Measurements from ENCODE around the gene CD226.
"Not testable (repeated sequence)": the region's sequence is repeated elsewhere in the genome, so short reads cannot be mapped to it uniquely, and the experiment has no call there.

The CD226 gene

DNA sequence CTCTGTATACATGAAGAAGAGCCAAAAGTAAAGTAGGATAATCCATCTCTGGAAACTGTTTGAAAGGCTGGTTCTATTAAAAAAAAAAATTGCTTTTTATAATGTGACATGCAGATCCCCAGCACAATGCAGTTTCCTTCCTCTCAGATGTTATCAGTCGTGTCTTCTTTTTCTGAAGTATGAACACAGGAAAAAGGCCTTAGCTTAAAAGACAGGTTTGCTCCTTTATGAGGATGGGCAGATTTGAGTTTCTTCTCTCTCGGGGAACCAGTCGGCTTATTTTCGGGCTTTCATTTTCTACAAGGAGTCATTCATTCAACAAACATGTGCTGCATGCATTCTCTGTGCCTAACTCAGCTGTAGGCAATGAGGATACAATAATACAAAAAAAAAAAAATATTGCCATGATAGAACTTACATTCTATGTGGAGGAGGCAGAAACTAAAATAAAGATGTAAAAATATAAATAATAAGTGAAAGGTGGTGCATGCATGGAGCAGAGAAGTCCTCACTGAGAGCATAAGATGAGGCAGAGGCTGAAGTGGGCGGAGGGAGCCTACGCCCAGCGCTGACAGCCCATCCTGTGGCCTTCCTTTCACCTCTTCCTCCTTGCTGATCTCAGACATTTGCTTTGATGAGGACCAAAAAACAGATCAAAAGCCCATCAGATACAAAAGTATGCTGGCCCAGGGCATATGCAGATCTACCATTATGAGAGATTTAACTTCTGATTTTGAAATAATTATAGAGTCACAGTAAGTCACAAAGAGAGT, at the start of gene CD226:
Gene CD226, minus strand, starts transcription at position 513 of the 773 bp plus-strand sequence. Its CDS starts 467 bp downstream, at position 46.
- no peak for DNase-seq (ENCODE audit: low spot score)

DNA sequence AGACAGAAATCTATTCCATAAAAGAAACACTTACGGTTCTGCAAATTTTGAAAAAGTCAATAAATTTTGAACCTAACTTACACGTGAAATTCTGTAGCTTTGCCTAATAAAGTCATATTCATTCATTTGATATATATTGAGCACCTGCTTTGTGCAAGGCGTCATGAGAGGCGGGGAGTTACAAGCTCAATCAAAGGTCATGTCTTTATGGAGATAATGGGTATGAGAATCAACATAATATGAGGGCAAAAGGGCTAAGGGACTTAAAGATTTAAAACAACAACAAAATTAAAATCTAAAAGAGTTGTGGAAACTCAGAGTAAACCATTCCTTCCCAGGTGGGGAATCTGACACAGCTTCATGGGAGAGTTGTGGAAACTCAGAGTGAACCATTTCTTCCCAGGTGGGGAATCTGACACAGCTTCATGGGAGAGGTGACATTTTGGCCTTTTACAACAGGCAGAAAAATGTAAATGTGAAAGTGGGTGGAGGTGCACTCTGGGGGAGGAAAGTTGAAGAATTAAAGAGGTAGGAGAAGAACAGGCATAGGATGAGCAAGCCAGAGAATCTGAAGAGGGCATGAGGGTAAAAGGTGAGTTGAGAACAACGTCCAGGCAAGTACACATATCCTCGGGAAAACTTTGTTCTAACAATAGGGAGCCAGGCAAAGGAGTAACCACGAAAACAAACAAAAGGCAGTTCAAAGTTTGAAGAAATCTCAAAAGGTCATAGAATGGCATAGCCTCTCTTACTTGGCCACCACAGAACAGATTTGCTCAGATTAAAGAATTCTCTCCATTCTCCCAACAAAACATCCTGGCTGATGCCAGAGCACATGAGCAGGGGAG, 49.5 kb upstream of the CD226 start:
- DNase-seq (ENCODE audit: low spot score) = no peak

DNA sequence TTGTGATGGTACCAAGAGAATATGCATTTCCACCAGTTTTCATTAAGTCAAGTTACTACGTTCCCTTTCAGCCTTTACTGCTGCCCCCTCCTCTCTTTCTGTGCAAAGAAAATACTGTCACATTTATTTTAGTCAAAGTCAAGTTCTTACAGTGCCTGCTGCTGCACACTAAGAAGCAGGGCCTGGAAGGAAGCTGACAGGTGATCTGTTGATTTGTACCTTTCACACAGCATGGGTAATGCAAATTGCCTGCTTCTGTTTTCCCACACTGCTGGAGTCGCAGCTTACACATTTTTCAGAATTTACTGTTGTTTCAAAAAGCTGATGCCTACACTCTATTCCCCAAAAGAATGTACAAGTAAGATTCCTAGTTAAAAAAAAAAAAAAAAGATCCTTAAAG, 48.7 kb upstream of the CD226 start:
- DNase-seq (ENCODE audit: low spot score) = no peak

DNA sequence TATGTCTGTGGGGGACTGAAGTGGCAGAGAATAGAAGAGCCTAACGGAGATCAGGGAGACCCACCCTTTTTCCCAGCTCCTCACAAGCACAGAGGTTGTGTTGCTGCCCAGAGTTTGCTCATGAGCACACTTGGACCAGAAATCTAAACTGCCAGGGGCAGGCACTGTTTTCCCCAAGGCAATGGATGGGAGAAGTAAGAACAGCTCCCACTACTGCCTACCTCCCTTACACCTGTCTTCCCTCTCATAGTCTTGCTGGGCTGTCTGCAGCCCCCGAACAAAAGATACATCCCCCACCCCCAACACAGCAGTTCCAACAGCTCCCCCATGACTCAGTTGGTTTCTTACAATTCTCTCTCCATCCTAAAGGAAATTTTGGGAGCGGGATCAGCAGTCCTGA, 48.1 kb upstream of the CD226 start:
- no peak for DNase-seq (ENCODE audit: low spot score)

DNA sequence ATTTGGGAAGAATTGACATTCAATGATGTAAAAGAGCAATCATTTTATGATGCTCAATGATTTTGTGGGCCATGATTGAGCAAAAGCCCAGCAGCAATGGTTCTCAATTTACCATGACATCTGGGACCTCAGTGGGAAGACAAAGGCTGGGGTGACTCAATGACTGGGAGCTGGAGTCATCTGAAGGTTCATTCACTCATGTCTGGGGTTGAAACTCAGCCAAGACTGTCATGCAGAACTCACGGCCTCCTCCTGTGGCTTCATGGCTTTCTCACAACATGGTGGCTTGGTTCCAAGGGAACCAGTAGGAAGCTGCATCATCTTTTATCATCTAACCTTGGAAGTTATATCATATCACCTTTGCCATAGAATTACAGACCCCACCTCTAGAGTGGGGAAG, 45.1 kb upstream of the CD226 start:
- no peak for DNase-seq (ENCODE audit: low spot score)

DNA sequence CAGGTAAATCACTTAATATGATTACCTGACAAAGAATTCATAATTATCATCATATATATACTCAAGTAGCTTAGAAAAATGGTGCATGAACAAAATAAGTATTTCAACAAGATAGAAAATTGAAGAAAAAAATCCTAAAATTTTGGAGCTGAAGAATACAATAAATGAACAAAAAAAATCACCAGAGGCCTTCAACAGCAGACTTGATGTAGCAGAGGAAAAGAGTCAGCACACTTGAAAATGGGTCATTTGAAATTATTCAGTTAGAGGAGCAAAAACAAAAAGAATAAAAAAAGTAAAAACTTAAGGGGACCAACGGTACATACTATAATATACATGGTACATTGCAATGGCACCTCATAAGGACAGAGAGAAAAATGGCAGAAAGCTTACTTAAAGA, 40.2 kb upstream of the CD226 start:
- DNase-seq (ENCODE audit: low spot score) = no peak

DNA sequence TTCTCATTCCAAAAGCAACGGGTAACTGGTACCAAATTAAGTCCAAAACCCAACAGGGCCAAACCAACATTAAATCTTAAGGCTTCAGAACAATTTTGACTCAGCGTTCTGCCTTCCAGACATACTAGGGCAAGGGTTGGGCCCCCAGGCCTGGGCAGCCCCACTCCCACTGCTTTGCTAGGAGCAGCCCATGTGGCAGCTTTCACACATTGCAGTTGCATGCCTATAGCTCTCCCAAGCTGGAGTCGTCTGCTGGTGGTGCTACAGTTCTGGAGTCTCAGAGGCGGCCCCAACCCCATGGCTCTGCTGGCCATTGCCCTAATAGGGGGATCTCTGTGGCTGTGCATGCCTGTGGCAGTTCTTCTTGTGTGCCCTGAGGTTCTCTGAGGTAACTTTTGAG, 37.6 kb upstream of the CD226 start:
- DNase-seq (ENCODE audit: low spot score) = no peak

DNA sequence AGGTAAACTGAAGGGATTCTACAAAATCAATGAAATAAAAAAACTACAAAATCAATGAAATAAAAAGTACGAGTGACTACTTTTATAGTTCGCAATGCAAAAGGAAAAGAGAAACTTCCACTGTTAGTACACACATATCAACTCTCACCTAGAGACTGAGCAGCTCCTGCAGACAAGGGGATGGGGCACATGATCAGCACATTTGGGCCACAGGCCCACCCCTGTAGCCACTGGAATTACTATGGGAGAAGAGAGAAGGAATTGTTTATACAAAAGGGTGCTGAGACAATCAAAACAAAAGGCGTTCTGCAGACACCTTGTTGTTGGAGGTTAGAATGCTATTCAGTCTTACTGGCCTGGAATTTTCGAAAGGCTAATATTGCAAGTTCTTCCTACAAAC, 34.7 kb upstream of the CD226 start:
- DNase-seq (ENCODE audit: low spot score) = no peak

DNA sequence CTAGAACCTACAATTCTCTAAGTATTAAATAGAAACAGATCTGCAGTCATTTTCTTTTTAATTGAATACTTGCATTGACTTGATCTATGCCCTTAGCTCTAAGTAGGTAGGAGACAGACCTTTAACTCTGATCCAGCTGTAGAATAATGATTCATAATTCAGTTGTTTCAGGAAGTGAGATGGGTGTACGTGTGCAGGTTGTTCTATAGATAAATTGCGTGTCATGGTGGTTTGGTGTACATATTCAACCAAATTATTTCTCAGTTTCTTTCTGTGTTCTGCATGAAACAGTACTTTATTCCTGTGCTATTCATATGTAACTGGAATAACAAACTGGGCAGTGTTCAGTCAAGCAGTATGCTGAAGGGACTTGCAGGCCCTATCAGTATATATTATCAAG, 34.3 kb upstream of the CD226 start:
- DNase-seq (ENCODE audit: low spot score) = no peak

DNA sequence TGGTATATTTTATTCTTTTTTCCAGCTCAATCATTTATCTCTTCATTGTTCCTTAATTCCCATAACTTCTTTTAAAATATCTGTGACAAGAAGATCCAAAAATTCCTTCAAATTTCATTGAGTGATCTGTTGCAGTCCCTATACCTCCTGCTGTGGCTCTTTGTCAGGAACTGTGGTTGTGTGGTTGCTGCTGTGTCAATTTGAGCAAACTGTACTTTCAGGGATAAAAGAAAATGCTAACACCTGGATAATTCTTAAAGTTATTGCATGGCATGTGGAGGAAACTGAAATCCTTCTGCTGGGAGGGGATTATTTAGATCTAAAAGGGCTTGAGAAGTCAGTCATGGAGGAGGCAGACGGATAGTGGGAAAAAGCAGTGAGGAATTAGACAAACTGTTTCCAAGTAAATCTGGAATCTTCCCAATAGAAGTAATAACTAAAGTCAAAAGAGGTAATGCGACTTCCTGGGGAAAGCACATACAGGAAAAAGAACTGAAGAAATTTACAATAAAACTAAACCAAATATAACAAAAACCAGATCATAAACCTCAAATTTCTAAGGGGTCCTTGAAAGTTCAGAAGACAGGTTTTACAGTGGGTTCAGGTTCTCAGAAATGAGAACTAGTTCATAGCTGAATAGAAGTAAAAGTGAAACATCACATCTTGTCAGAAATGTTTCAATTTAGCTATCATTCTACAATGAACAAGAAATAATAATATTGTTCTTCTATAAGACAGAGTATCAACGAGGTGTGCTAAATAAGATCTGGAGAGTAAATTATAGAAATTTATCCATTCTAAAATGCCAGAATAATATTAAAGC, 33.5 kb upstream of the CD226 start:
- DNase-seq (ENCODE audit: low spot score) = no peak

DNA sequence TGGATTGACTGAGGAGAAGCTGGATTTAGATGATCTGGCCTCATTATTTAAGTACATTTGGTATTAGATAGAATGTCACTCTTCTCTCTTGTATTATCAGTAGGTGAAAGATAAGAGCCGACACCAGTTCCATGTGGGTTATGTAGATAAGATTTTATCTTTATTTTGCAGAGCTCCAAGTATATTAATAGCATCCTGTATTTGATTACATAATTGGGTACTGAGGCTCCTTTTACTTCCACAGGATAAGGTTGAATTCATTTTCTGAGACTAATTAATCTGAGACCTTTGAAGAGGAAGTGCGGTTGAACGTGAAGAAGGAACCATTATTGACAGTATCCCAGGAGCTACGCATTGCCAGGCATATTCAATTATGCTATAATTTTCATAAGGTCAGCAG, 32.8 kb upstream of the CD226 start:
- DNase-seq (ENCODE audit: low spot score) = no peak

DNA sequence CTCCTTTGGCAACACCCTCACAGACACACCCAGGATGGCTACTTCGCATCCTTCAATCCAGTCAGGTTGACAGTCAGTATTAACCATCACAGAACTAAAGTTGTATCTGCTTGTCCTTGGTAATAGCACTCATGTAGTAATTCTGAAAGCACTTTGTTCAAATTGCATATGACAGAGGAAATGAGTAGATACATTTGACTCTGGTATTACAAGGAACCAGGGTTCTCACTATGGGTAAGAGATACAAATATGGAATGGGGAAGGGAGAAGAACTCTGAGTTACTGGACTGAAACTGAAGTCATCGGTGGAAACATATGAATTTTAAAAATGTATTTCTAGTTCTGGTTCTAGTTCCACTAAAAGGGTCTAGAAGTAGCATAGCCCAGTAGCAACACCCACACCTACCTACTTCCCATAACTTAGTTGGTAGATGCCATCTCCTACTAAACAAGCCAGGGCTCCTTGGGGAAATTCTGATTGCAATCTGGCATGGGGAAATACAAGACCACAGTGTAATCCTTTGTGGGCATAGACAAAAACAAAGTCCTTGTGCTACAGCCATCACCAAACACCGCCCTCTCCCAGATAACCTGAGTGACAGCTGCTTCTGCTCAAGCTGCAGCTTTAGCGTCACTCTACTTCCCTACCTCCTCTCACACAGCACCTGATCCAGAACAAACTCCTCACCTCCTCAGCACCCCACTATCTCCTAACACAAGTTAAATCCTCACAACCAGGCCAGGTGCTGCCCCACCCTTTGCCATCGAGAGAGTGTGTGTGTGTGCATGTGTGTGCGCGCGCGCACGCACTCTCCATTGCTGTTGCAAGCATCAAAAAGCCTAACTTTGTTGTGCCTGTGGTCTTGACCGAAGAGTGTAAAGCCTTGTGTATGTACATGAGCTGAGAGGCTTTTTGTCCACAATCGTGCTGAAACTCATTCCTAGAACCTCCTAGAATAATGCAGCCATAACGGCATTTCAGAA, 31.4 kb upstream of the CD226 start:
- no peak for DNase-seq (ENCODE audit: low spot score)

DNA sequence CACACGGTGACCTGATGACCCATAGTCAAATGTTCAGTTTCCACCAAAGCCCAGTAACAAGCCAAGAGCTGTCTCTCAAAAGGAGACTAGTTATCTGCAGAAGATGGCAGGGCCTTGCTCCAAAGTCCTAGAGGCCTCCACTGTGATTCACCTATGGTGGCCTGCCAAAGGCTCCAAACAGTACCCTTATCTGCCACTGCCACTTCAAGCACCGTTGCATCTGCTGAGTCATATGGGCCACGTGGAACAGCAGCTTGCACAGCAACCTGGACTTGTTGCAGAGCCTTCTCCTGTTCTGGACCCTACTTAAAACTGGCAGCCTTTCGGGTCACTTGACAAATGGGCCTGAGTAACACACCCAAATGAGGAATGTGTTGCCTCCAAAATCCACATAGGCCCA, 27.6 kb upstream of the CD226 start:
- DNase-seq (ENCODE audit: low spot score) = not testable (repeated sequence)

DNA sequence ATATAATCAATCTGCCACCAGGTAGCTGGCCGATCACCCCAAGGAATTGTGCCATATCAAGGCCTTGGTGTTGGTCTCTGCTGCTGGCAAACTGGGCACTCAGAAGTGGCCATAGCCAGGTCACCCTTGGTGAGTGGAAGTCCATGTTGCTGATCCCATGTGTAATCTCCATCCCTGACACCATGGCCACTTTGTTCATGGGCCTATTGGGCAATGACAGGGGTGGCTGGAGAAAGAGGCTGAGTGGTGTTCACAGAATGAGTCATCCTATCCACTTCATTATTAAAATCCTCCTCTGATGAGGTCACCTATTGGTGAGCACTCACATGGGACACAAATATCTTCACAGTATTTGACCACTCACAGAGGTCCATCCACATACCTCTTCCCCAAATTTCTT, 26.7 kb upstream of the CD226 start:
- DNase-seq (ENCODE audit: low spot score) = no peak

DNA sequence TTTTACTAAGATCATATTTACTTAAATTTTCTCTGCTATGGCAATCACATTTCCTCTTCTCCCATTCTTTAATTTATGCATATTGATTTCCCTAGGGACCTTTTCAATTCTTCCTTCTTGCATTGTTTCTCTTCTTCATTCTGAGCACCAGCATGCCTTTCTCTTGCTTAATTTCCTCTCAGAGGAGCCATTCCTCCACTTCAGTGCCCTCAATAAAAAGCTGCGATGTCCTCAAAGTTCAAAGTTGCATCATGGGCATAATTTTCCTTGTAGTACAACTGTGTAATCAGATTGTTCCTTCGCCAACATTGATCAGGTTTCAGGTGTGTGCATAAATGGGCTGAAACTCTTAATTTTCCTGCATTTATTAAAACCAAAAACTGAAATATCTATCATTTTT, 21.8 kb upstream of the CD226 start:
- no peak for DNase-seq (ENCODE audit: low spot score)

DNA sequence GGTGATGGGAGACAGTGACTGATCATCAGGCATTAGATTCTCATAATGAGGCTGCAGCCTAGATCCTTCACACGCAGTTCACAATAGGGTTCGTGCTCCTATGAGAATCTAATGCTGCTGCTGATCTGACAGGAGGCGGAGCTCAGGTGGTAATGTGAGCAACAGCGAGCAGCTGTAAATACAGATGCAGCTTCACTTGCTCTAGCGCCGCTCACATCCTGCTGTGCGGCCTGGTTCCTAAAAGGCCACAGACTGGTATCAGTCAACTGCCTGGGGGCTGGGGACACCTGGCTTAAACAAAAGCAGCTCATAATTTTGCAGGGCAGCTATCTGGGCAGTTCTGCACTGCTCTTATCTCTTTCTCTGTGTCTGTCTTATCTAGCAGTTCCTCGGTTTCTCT, 20.4 kb upstream of the CD226 start:
- no peak for DNase-seq (ENCODE audit: low spot score)

DNA sequence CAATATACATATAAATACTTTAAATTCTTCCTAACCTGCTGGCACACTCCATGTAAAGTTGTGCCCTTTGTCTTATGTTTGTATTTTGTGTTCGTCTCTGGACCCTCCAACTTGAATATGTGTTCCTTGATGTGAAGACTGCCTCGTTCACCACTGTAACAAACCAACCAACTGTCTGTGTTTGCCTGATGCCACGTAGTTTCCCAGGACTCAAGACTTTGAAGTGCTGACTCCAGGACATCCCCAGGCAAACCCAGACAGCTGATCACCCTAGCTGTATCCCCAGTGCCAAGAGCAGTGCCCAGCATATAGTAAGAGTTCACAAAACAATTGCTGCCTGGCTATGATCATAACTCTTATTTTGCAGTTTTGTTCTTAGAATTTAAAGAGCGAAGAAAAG, 15.5 kb upstream of the CD226 start:
- no peak for DNase-seq (ENCODE audit: low spot score)

DNA sequence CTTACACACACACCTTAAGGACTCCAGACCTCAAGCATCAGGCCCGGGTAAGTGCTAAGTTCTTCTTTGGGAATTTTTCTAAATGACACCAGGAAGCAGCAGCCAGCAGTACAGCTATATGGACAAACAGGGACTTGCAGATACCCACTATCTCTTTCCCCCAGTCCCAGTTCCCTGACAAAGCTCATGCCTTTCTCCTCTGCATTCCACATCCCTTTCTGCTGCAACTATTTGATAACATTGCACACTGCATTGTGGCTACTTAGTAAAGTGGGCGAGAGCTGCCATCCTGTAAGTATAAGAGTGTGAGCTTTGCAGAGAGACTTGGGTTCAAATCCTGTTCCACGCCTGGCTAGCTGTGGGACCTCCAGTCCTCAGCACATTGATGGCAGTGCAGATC, 14.0 kb upstream of the CD226 start:
- no peak for DNase-seq (ENCODE audit: low spot score)

DNA sequence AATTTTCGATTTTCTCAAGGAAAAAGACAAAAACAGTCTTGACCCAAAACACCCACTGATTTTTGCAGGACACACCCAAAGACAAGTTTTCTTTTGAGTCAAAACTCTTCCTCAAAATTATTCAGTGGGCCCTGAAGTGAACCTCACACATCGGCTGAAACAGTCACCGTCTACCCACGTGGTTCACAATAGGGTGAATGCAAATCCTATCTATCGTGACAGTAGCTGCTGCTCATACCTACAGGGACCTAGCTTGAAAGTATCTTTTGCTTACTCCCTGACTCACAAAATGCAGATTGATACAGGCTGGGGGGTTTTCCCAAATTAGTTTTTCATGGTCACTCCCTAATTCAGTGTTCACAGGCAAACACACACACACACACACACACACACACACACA, 10.7 kb upstream of the CD226 start:
- DNase-seq (ENCODE audit: low spot score) = no peak

DNA sequence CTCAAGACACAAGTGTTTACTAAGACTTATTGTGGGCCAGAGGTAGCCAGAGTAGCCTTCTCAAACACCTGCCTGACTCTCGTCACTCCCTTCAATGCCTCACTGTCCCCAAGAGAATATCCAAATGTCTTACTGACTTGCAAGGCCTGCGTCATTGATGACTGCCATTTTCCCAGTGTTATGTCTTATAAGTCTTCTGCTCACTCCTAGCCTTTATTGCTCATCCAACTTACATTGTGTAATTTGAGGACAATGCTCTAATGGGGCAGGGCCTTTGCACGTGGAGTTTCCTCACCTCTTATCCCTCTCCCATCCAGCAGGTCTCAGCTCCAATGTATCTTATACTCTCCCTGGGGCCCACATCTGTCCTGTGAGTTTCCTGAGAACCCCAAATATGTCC, 10.1 kb upstream of the CD226 start:
- no peak for DNase-seq (ENCODE audit: low spot score)
